ENCODE measurements around the gene ATG7. TPM values are rescaled to one million over a fixed set of nuclear protein-coding genes. Genes with fewer than 3 reads are reported as not detected.

The ATG7 gene
- polyA plus RNA-seq, 1 donor (not counting 4 experiments of a cell fraction or from before 2014, with no cell fraction given), result 27.9 TPM

DNA sequence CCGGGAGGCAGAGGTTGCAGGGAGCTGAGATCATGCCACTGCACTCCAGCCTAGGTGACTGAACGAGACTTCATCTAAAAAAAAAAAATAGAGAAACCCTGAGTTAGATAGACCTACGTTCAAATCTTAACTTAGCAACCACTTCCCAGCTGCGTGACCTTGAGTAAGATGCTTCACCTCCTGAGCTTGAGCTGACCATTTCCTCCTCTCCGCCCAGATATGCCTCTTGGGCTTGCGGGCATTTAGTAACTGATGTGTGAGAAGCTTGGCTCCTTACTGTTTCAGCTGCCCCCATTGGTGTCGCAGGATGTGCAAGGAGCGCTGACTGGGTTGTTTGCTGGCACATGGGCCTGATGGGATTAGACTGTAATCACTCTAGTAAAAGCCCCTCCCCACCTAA is 26.9 kb upstream of the ATG7 start:
- no peak for DNase-seq (ENCODE audit: low read depth, low spot score)
- TF ChIP-seq, protein P1, sequence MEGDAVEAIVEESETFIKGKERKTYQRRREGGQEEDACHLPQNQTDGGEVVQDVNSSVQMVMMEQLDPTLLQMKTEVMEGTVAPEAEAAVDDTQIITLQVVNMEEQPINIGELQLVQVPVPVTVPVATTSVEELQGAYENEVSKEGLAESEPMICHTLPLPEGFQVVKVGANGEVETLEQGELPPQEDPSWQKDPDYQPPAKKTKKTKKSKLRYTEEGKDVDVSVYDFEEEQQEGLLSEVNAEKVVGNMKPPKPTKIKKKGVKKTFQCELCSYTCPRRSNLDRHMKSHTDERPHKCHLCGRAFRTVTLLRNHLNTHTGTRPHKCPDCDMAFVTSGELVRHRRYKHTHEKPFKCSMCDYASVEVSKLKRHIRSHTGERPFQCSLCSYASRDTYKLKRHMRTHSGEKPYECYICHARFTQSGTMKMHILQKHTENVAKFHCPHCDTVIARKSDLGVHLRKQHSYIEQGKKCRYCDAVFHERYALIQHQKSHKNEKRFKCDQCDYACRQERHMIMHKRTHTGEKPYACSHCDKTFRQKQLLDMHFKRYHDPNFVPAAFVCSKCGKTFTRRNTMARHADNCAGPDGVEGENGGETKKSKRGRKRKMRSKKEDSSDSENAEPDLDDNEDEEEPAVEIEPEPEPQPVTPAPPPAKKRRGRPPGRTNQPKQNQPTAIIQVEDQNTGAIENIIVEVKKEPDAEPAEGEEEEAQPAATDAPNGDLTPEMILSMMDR (optimal IDR thresholded peaks at IDR 0.05 in 1 of 3, IDR thresholded peaks at IDR 0.05 in 1 of 3, conservative IDR thresholded peaks at IDR 0.05 in 1 of 3; ENCODE audit: extremely low read depth in 1 of 3, insufficient read depth in 2 of 3, low read length in 3 of 3), result no peak
- TF ChIP-seq EZH2 (IDR thresholded peaks at IDR 0.05; ENCODE audit: low read length), result no peak
- Histone ChIP-seq H3K27me3 (ENCODE audit: control insufficient read depth, extremely low read depth, insufficient read depth, low read length) (no peaks in the 10 kb centered on the region), H3K36me3 (ENCODE audit: control insufficient read depth in 2 of 2, extremely low read depth in 1 of 2, insufficient read depth in 2 of 2, low read length in 2 of 2) (peaks cover 2 to 12% of the 10 kb centered on the region in 2 experiments), H2AFZ (ENCODE audit: control insufficient read depth, low read length) (no peak overlapping the region), H4K20me1 (ENCODE audit: control insufficient read depth, extremely low read depth, insufficient read depth, low read length) (no peaks in the 10 kb centered on the region), H3K4me1 (ENCODE audit: control insufficient read depth, extremely low read depth, insufficient read depth, low read length) (peaks cover 31% of the 10 kb centered on the region), H3K79me2 (ENCODE audit: control insufficient read depth, insufficient read depth, low read length) (peaks cover 35% of the 10 kb centered on the region), H3K9me1 (ENCODE audit: control insufficient read depth, extremely low read depth, insufficient read depth, low read length) (peaks cover 5% of the 10 kb centered on the region), H3K9ac (ENCODE audit: control insufficient read depth, extremely low read depth, insufficient read depth, low read length) (no peak overlapping the region), H3K4me3 (ENCODE audit: control insufficient read depth in 2 of 3, extremely low read depth in 1 of 3, insufficient read depth in 2 of 3, low read depth in 1 of 3, low read length in 3 of 3) (no peak overlapping the region), H3K4me2 (ENCODE audit: control insufficient read depth, extremely low read depth, insufficient read depth, low read depth, low read length) (no peak overlapping the region), H3K27ac (ENCODE audit: control insufficient read depth, insufficient read depth, low read length) (no peak overlapping the region), H3K9me3 (ENCODE audit: control insufficient read depth, low read depth, low read length) (no peaks in the 10 kb centered on the region)
- dilution Hi-C loops (cut with MboI; ENCODE audit: extremely low pct_ligation_motif_present, low sequenced_read_pairs), result no loop called here
- FAIRE-seq, result no peak

DNA sequence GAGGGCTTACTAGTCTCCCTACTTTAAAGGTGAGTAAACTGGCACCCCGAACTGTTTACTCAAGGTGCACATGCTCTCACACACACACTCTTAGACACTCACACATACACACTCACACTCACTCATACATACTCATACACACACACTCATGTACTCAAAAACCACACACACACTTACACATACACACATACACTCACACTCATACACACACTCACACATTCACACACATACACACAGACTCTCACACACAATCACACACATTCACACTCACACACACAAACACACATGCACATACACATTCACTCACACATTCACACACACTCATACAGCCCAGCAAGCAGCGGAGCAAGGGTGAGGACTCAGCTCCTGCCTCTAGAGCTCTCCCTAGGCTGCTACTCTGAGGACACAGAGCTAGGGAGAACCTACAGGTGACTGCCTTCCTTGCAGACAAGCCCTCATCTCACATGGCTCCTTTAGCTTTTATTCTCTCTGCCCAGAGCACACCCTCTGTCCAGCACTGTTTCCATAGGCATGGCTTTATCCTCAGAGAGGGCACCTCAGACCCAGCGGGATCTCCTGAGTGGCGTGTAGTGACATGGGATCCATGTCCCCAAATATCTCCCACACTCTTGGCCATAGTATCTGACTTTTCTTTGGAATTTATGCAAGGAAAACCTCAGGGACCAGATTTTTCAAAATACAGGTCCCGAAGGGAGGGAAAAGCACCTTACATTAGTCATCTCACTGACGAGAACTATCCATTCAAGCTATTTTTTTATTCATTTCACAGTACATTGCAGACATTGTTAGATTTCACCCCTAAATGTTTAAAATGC is 26.2 kb upstream of the ATG7 start:
- H3K9me1 ChIP-seq (ENCODE audit: control insufficient read depth, extremely low read depth, insufficient read depth, low read length), result peaks cover 5% of the 10 kb centered on the region
- peak overlapping the region; percentile 73 for H3K27ac ChIP-seq (ENCODE audit: control insufficient read depth, insufficient read depth, low read length)
- H3K4me2 ChIP-seq (ENCODE audit: control insufficient read depth, extremely low read depth, insufficient read depth, low read depth, low read length), result peak overlapping the region; percentile 56
- TF ChIP-seq, protein P1 (optimal IDR thresholded peaks at IDR 0.05 in 1 of 3, IDR thresholded peaks at IDR 0.05 in 1 of 3, conservative IDR thresholded peaks at IDR 0.05 in 1 of 3; ENCODE audit: extremely low read depth in 1 of 3, insufficient read depth in 2 of 3, low read length in 3 of 3), result no peak
- no peak for TF ChIP-seq EZH2 (IDR thresholded peaks at IDR 0.05; ENCODE audit: low read length)
- no peak overlapping the region for H2AFZ ChIP-seq (ENCODE audit: control insufficient read depth, low read length)
- no peaks in the 10 kb centered on the region for H3K9me3 ChIP-seq (ENCODE audit: control insufficient read depth, low read depth, low read length)
- H3K4me3 ChIP-seq (ENCODE audit: control insufficient read depth in 2 of 3, extremely low read depth in 1 of 3, insufficient read depth in 2 of 3, low read depth in 1 of 3, low read length in 3 of 3), result no peak overlapping the region
- FAIRE-seq (no peak), DNase-seq (ENCODE audit: low read depth, low spot score) (no peak)
- peaks cover 29% of the 10 kb centered on the region for H3K79me2 ChIP-seq (ENCODE audit: control insufficient read depth, insufficient read depth, low read length)
- peaks cover 27% of the 10 kb centered on the region for H3K4me1 ChIP-seq (ENCODE audit: control insufficient read depth, extremely low read depth, insufficient read depth, low read length)
- no peaks in the 10 kb centered on the region for H3K27me3 ChIP-seq (ENCODE audit: control insufficient read depth, extremely low read depth, insufficient read depth, low read length)
- H3K36me3 ChIP-seq (ENCODE audit: control insufficient read depth in 2 of 2, extremely low read depth in 1 of 2, insufficient read depth in 2 of 2, low read length in 2 of 2), result peaks cover 2 to 8% of the 10 kb centered on the region in 2 experiments
- peak overlapping the region; percentile 59 for H3K9ac ChIP-seq (ENCODE audit: control insufficient read depth, extremely low read depth, insufficient read depth, low read length)
- dilution Hi-C loops (cut with MboI; ENCODE audit: extremely low pct_ligation_motif_present, low sequenced_read_pairs), result no loop called here
- H4K20me1 ChIP-seq (ENCODE audit: control insufficient read depth, extremely low read depth, insufficient read depth, low read length), result no peaks in the 10 kb centered on the region

Measured in keratinocyte (primary cell).